HepG2 (cell line): ENCODE data around the gene AMBRA1. TPM values are rescaled to one million over a fixed set of nuclear protein-coding genes. Genes with fewer than 3 reads are reported as not detected.
A peak's percentile ranks its signal among the peaks of the same experiment; 100 is the strongest.

Experiments used
- BRD4 ChIP-seq: sonication (generic); formaldehyde crosslinking; IDR thresholded peaks from 2 replicates; pipeline ENCODE4 v1.4.0; 2020; ENCODE audit warnings: missing genetic modification reagents
- DR1 ChIP-seq: sonication (generic); formaldehyde crosslinking; IDR thresholded peaks from 2 replicates; pipeline ENCODE4 v1.8.0; 2021; ENCODE audit warnings: mild to moderate bottlenecking, missing genetic modification reagents, inconsistent platforms
- FOXP1 ChIP-seq, 2 experiments: fragments of 450-650 bp in 1 of 2; IDR thresholded peaks; 2 replicates each; pipeline ENCODE4 v1.6.1; 2017 to 2018; ENCODE audit warnings: antibody characterized with exemption in 1 of 2
- SETDB1 ChIP-seq: sonication (generic); formaldehyde crosslinking; IDR thresholded peaks from 2 replicates; pipeline ENCODE4 v1.5.1; 2020; ENCODE audit warnings: missing genetic modification reagents, mild to moderate bottlenecking, borderline replicate concordance
- SNAPC2 ChIP-seq: sonication (generic); formaldehyde crosslinking; IDR thresholded peaks from 2 replicates; pipeline ENCODE4 v1.8.1; 2022; ENCODE audit warnings: mild to moderate bottlenecking, missing genetic modification reagents
- SSRP1 ChIP-seq: IDR thresholded peaks from 2 replicates; pipeline ENCODE4 v1.6.1; 2016; ENCODE audit warnings: control low read depth
- ZFP36 ChIP-seq: fragments of 150-350 bp; IDR thresholded peaks from 2 replicates; pipeline ENCODE4 v1.6.1; 2018; ENCODE audit warnings: borderline replicate concordance, low read length, low read depth; ENCODE audit not compliant: partially characterized antibody
- ZNF350 ChIP-seq: sonication (generic); formaldehyde crosslinking; IDR thresholded peaks from 2 replicates; pipeline ENCODE4 v1.4.0; 2020; ENCODE audit warnings: mild to moderate bottlenecking, low read depth, missing genetic modification reagents, borderline replicate concordance
- polyA plus RNA-seq, 8 experiments: library from polyadenylated mRNA; depleted of rRNA in 3 of 8; stranded (reverse) in 7 of 8; unstranded in 1 of 8; fragments of >200 nt; fragmentation: Illumina TruSeq in 4 of 8; extraction: Trizol in 4 of 8; gene quantifications; 2 replicates each; pipeline versions ENCODE4 v1.2.1 to v1.2.3, GENCODE V29; 2011 to 2016; ENCODE audit warnings: low read depth in 4 of 8, missing spikeins in 1 of 8, mixed read lengths in 1 of 8; ENCODE audit not compliant: insufficient read depth in 1 of 8
- total RNA-seq, 5 experiments: library from RNA; depleted of rRNA; stranded (reverse); fragments of >200 nt; fragmentation: Illumina TruSeq; extraction: Trizol; gene quantifications; 2 replicates each; pipeline ENCODE4 v1.2.3, GENCODE V29; 2016; ENCODE audit warnings: low read depth in 1 of 5
- TF ChIP-seq, protein P1 (sequence below): sonication (generic); formaldehyde crosslinking; IDR thresholded peaks from 2 replicates; pipeline ENCODE4 v1.5.1; 2020; ENCODE audit warnings: mild to moderate bottlenecking, missing genetic modification reagents, borderline replicate concordance
- TF ChIP-seq, protein P2 (sequence below): sonication (generic); formaldehyde crosslinking; IDR thresholded peaks from 2 replicates; pipeline ENCODE4 v1.4.0; 2020; ENCODE audit warnings: mild to moderate bottlenecking, missing genetic modification reagents
- TF ChIP-seq, protein P3 (sequence below): IDR thresholded peaks from 2 replicates; pipeline ENCODE4 v1.6.1; 2016
- TF ChIP-seq, protein P4 (sequence below): sonication (generic); formaldehyde crosslinking; IDR thresholded peaks from 2 replicates; pipeline ENCODE4 v1.4.0; 2020; ENCODE audit warnings: missing genetic modification reagents, low read depth, mild to moderate bottlenecking, borderline replicate concordance

Gene AMBRA1
- total and polyA plus RNA-seq, 2 of the 13 experiments (the other 11 are each of a cell fraction or from before 2014, with no cell fraction given), result 15.7 to 26.0 TPM

DNA sequence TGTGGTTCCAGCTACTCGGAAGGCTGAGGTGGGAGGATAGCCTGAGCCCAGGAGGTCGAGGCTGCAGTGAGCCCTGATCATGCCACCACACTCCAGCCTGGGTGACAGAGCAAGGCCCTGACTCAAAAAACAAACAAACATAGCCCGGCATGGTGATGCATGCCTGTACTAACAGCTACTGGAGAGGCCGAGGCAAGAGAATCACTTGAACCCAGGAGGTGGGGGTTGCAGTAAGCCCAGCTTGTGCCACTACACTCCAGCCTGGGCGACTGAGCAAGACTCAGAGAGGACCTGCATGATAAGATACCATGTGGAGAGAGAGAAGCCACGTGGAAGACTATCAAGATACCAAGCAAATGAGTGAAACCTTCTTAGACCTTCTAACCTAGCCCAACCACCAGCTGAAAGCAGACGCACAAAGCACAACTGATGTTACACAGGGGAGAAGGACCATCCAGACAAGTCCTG is 36.1 kb downstream of the AMBRA1 start (continued):
- TF ChIP-seq, protein P1, sequence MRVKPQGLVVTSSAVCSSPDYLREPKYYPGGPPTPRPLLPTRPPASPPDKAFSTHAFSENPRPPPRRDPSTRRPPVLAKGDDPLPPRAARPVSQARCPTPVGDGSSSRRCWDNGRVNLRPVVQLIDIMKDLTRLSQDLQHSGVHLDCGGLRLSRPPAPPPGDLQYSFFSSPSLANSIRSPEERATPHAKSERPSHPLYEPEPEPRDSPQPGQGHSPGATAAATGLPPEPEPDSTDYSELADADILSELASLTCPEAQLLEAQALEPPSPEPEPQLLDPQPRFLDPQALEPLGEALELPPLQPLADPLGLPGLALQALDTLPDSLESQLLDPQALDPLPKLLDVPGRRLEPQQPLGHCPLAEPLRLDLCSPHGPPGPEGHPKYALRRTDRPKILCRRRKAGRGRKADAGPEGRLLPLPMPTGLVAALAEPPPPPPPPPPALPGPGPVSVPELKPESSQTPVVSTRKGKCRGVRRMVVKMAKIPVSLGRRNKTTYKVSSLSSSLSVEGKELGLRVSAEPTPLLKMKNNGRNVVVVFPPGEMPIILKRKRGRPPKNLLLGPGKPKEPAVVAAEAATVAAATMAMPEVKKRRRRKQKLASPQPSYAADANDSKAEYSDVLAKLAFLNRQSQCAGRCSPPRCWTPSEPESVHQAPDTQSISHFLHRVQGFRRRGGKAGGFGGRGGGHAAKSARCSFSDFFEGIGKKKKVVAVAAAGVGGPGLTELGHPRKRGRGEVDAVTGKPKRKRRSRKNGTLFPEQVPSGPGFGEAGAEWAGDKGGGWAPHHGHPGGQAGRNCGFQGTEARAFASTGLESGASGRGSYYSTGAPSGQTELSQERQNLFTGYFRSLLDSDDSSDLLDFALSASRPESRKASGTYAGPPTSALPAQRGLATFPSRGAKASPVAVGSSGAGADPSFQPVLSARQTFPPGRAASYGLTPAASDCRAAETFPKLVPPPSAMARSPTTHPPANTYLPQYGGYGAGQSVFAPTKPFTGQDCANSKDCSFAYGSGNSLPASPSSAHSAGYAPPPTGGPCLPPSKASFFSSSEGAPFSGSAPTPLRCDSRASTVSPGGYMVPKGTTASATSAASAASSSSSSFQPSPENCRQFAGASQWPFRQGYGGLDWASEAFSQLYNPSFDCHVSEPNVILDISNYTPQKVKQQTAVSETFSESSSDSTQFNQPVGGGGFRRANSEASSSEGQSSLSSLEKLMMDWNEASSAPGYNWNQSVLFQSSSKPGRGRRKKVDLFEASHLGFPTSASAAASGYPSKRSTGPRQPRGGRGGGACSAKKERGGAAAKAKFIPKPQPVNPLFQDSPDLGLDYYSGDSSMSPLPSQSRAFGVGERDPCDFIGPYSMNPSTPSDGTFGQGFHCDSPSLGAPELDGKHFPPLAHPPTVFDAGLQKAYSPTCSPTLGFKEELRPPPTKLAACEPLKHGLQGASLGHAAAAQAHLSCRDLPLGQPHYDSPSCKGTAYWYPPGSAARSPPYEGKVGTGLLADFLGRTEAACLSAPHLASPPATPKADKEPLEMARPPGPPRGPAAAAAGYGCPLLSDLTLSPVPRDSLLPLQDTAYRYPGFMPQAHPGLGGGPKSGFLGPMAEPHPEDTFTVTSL, result no peak
- TF ChIP-seq, protein P2, sequence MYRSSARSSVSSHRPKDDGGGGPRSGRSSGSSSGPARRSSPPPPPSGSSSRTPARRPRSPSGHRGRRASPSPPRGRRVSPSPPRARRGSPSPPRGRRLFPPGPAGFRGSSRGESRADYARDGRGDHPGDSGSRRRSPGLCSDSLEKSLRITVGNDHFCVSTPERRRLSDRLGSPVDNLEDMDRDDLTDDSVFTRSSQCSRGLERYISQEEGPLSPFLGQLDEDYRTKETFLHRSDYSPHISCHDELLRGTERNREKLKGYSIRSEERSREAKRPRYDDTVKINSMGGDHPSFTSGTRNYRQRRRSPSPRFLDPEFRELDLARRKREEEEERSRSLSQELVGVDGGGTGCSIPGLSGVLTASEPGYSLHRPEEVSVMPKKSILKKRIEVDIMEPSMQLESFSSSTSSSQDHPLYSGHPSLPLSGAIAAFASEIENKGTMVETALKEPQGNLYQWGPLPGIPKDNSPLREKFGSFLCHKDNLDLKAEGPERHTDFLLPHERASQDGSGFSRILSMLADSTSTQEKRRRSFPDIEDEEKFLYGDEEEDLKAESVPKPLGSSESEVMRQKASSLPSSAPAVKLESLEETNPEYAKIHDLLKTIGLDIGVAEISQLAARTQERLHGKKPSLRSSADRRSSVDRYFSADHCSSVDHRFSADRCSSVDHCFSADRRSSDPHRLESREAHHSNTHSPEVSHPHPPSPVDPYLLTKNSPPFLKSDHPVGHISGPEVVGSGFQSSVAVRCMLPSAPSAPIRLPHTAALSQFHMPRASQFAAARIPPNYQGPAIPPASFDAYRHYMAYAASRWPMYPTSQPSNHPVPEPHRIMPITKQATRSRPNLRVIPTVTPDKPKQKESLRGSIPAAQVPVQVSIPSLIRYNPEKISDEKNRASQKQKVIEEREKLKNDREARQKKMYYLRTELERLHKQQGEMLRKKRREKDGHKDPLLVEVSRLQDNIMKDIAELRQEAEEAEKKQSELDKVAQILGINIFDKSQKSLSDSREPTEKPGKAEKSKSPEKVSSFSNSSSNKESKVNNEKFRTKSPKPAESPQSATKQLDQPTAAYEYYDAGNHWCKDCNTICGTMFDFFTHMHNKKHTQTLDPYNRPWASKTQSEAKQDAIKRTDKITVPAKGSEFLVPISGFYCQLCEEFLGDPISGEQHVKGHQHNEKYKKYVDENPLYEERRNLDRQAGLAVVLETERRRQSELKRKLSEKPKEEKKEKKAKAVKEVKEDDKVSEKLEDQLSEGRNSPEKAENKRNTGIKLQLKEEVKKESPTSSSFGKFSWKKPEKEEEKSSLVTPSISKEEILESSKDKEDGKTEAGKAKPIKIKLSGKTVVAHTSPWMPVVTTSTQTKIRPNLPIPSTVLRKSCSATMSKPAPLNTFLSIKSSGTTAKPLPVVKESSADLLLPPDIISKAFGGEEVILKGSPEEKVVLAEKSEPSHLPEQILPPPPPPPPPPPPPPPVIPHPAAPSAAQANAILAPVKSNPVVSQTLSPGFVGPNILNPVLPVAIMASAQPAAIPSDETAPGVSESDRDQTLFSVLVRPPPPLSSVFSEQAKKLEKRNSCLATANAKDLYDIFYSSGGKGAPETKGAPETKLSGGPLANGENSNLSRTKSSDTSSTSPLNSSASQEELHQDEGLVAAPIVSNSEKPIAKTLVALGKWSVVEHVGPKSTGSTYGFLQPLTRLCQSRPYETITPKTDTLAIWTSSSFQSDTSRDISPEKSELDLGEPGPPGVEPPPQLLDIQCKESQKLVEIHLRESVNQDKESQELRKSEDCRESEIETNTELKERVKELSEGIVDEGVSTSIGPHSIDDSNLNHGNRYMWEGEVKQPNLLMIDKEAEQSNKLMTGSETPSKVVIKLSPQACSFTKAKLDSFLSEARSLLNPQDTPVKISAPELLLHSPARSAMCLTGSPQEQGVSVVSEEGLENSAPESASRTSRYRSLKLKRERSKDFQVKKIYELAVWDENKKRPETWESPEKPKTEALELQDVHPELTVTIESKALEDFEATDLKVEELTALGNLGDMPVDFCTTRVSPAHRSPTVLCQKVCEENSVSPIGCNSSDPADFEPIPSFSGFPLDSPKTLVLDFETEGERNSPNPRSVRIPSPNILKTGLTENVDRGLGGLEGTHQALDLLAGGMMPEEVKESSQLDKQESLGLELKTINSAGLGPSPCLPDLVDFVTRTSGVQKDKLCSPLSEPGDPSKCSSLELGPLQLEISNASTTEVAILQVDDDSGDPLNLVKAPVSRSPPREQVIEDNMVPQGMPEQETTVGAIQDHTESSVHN (CRISPR knock-in tag), result no peak
- no peak for TF ChIP-seq DR1 (CRISPR knock-in tag)
- peak; percentile 35; the same call in 1 of the 2 replicates for TF ChIP-seq ZNF350 (CRISPR knock-in tag)
- no peak for TF ChIP-seq FOXP1 (IDR thresholded peaks at IDR 0.05)
- TF ChIP-seq FOXP1 (CRISPR knock-in tag; IDR thresholded peaks at IDR 0.05), result peak; percentile 61
- no peak for TF ChIP-seq SNAPC2 (CRISPR knock-in tag)
- TF ChIP-seq SETDB1 (CRISPR knock-in tag), result no peak
- TF ChIP-seq ZFP36, result no peak
- no peak for TF ChIP-seq SSRP1 (CRISPR knock-in tag)
- TF ChIP-seq, protein P3, sequence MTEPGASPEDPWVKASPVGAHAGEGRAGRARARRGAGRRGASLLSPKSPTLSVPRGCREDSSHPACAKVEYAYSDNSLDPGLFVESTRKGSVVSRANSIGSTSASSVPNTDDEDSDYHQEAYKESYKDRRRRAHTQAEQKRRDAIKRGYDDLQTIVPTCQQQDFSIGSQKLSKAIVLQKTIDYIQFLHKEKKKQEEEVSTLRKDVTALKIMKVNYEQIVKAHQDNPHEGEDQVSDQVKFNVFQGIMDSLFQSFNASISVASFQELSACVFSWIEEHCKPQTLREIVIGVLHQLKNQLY, result 0 out of 2 replicates have a peak, but pooled peaks have one; percentile 35
- TF ChIP-seq BRD4 (CRISPR knock-in tag), result no peak
- TF ChIP-seq, protein P4, sequence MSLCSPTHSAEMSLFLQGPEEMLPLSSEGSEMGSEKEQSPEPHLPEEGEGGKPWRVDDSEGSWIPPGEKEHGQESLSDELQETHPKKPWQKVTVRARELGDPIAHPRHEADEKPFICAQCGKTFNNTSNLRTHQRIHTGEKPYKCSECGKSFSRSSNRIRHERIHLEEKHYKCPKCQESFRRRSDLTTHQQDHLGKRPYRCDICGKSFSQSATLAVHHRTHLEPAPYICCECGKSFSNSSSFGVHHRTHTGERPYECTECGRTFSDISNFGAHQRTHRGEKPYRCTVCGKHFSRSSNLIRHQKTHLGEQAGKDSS, result no peak; the same call in 1 of the 2 replicates
